Prostate gland (tissue), 2 donors: ENCODE results near the gene TXNRD3.

ENCODE experiments used
- CTCF ChIP-seq, 4 experiments: fragments of 200-600 bp in 2 of 4; fragments of 450-650 bp in 2 of 4; sonication (generic) in 2 of 4; IDR thresholded peaks; 1 replicate in 3 of 4; 2 replicates in 1 of 4; pipeline ENCODE4 v1.5.1; 2016 to 2019; ENCODE audit warnings: antibody characterized with exemption in 4 of 4, mild to moderate bottlenecking in 2 of 4, moderate library complexity in 2 of 4
- POLR2A ChIP-seq: fragments of 450-650 bp; IDR thresholded peaks from one replicate; pipeline ENCODE4 v1.6.1; 2016; ENCODE audit warnings: antibody characterized with exemption, mild to moderate bottlenecking

- no peak for TF ChIP-seq CTCF (IDR thresholded peaks at IDR 0.05)
- TF ChIP-seq POLR2A, result no peak
These were observed 1.6 kb upstream of the TXNRD3 start for GRCh38 chr3:126656371-126657134.
